Adrenal gland (tissue), 12 donors: Measurements from ENCODE around the gene STK32A. TPM values are rescaled to one million over a fixed set of nuclear protein-coding genes. Genes with fewer than 3 reads are reported as not detected.

ENCODE experiments used
- DNase-seq, 7 donors: peaks; one replicate each; pipeline ENCODE4 v3.0.0-alpha.2; 2019 to 2020
- H3K27ac ChIP-seq, 5 donors: fragments of 200-600 bp; sonication (generic) in 4 of 5; 1 replicate in 3 of 5; 2 replicates in 2 of 5; pipeline versions ENCODE4 v1.5.1 to v1.8.0; 2016 to 2020; ENCODE audit warnings: mild to moderate bottlenecking in 1 of 5
- H3K27me3 ChIP-seq: fragments of 200-600 bp; 2 replicates; pipeline ENCODE4 v1.8.0; 2021
- H3K36me3 ChIP-seq, 2 donors: fragments of 200-600 bp; replicated peaks in 1 of 2; 1 replicate in 1 of 2; 2 replicates in 1 of 2; pipeline versions ENCODE4 v1.5.1 to v1.8.0; 2018 to 2022
- H3K4me1 ChIP-seq, 2 donors: fragments of 200-600 bp; replicated peaks in 1 of 2; 1 replicate in 1 of 2; 2 replicates in 1 of 2; pipeline versions ENCODE4 v1.5.1 to v1.8.0; 2018 to 2021
- H3K4me3 ChIP-seq, 4 donors: fragments of 200-600 bp; sonication (generic) in 3 of 4; one replicate each; pipeline ENCODE4 v1.5.1; 2016 to 2018
- H3K9me3 ChIP-seq, 3 donors: fragments of 200-600 bp; sonication (generic) in 1 of 3; replicated peaks in 1 of 3; 1 replicate in 2 of 3; 2 replicates in 1 of 3; pipeline versions ENCODE4 v1.5.1 to v1.8.0; 2016 to 2021
- POLR2A ChIP-seq, 2 donors: fragments of 450-650 bp; IDR thresholded peaks; one replicate each; pipeline ENCODE4 v1.6.1; 2017; ENCODE audit warnings: antibody characterized with exemption in 2 of 2, mild to moderate bottlenecking in 2 of 2, moderate library complexity in 1 of 2
- WGBS, 4 donors: extraction: QIAGEN DNeasy Blood & Tissue Kit in 2 of 4; methylation state at CpG; one replicate each; pipeline versions ENCODE4 v1.1.5 to v1.1.7; 2013 to 2017; 5-methylcytosine and 5-hydroxymethylcytosine counted together
- intact Hi-C, 2 donors: fragments of 100-400 bp; cut with DNase I; formaldehyde crosslinking; loops; one replicate each; pipeline versions ENCODE4 v1.14.1 to v1.15.0; 2022 to 2023
- polyA plus RNA-seq, 3 donors: library from polyadenylated mRNA; stranded (reverse); fragments of 200-250 nt in 2 of 3; fragments of 350-450 nt in 1 of 3; fragmentation: Illumina TruSeq in 1 of 3; extraction: RNeasy Lipid Tissue Mini Kit (QIAGEN cat#74804) in 1 of 3; gene quantifications; one replicate each; pipeline ENCODE4 v1.2.3, GENCODE V29; 2013 to 2014
- total RNA-seq, 9 donors: library from RNA; depleted of rRNA in 4 of 9; stranded (reverse); fragments of >200 nt in 4 of 9; fragments of 120-200 nt in 1 of 9; fragmentation: NEBNext Ultra II Directional in 1 of 9; extraction: Animal tissue kit (Norgen Biotek cat#: 25700) in 1 of 9; gene quantifications; one replicate each; pipeline versions ENCODE4 v1.1.0 to v1.2.4, GENCODE V29; 2013 to 2023
- TF ChIP-seq, protein P1 (sequence below), 6 experiments: fragments of 450-650 bp in 4 of 6; fragments of 200-600 bp in 2 of 6; sonication (generic) in 1 of 6; IDR thresholded peaks; 1 replicate in 5 of 6; 2 replicates in 1 of 6; pipeline versions ENCODE4 v1.5.1 to v1.8.0; 2016 to 2021; ENCODE audit warnings: antibody characterized with exemption in 6 of 6, mild to moderate bottlenecking in 2 of 6, moderate library complexity in 1 of 6
- donor health status: healthy with polysubstance abuse.
- donor health status: Bipolar disorder and iron deficiency.
- donor health status: DM: yes; HTN: yes; CAD: no.
- donor health status: DM: no; HTN: no; CAD: no.
- donor health status: DM: no; HTN: no; CAD: no.
- donor health status: DM: yes; HTN: yes; CAD: no.

STK32A gene
- total and polyA plus RNA-seq, 12 donors, result 1.8 to 46.0 (median 18.0) TPM

DNA sequence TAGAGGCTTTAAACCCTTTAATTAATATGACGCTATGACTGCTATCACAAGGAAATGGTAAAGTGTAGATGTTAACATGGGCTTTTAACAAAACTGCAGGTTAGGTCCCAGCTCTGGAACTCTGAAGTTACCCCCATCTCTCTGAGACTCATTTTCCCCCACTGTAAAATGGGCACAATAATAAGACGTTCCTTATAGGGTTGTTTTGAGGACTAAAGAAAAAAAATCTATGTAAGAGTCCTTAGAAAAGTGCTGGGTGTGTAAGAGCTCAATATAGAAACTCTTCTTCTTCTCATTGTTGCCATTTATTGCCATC, 45.8 kb upstream of the STK32A start:
- no peaks in the 10 kb centered on the region for H3K27me3 ChIP-seq
- WGBS, 4 donors, result 9 to 12% (median 11%) methylated on average over 2 of the region's 2 CpGs
- H3K36me3 ChIP-seq, result no peaks in the 10 kb centered on the region
- DNase-seq, result no peak
- no peak for TF ChIP-seq POLR2A (IDR thresholded peaks at IDR 0.05)
- TF ChIP-seq, protein P1, sequence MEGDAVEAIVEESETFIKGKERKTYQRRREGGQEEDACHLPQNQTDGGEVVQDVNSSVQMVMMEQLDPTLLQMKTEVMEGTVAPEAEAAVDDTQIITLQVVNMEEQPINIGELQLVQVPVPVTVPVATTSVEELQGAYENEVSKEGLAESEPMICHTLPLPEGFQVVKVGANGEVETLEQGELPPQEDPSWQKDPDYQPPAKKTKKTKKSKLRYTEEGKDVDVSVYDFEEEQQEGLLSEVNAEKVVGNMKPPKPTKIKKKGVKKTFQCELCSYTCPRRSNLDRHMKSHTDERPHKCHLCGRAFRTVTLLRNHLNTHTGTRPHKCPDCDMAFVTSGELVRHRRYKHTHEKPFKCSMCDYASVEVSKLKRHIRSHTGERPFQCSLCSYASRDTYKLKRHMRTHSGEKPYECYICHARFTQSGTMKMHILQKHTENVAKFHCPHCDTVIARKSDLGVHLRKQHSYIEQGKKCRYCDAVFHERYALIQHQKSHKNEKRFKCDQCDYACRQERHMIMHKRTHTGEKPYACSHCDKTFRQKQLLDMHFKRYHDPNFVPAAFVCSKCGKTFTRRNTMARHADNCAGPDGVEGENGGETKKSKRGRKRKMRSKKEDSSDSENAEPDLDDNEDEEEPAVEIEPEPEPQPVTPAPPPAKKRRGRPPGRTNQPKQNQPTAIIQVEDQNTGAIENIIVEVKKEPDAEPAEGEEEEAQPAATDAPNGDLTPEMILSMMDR (IDR thresholded peaks at IDR 0.05), result no peak
- H3K9me3 ChIP-seq, result no peaks in the 10 kb centered on the region
- H3K4me3 ChIP-seq, result no peak overlapping the region
- peaks cover 0 to 16% of the 10 kb centered on the region in 2 donors for H3K4me1 ChIP-seq
- H3K27ac ChIP-seq, result no peak overlapping the region
- intact Hi-C loops, result loop anchor here (5.0 to 10.0 kb wide), 3 partner anchors 94 to 652 kb away; no protein-coding TSS in a partner anchor

DNA sequence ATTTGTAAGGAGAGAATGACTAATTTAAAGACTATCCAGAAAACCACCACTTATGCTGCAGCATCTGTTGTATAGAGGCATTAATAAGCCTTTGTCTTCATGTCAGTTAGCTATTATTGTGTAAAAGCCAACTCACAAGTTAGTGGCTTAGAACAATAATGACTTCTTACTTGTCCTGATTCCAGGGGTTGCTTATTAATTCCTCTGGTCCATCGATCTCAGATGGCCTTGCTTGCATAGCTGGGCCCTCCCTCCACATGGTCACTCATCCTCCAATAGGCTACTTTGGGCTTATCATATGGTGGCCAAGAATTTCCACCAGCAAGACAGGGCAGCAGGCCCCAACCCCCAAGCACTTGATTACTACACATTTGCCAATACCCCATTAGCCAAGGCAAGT, 44.5 kb upstream of the STK32A start:
- no peak for DNase-seq
- 36 to 47% (median 42%) methylated on average over 1 of the region's 1 CpG for whole genome bisulfite sequencing, 4 donors

DNA sequence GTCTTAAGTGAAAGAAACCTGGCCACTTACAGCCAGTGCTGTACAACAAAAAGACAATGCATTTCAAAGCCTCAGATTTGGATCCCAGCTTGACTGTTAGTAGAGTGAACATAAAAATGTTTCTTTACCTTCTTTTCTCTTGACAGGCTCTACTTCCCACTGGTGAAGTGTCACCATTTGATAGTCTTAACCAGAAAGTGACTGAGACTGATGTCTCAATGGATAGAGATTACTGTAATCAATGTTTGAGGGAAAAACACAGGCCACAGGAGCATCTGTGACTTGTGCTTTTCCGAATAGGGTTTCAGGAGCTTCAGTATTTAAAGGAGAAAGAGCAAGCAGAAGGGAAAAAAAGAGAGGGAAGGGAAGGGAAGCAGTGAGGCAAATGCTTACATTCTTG, 41.7 kb upstream of the STK32A start:
- Histone ChIP-seq H3K36me3 (no peaks in the 10 kb centered on the region), H3K27ac (no peak overlapping the region), H3K27me3 (no peaks in the 10 kb centered on the region), H3K9me3 (no peaks in the 10 kb centered on the region), H3K4me1 (peaks cover 0 to 9% of the 10 kb centered on the region in 2 donors), H3K4me3 (no peak overlapping the region)
- intact Hi-C loops, result no loop called here
- TF ChIP-seq POLR2A (IDR thresholded peaks at IDR 0.05), result no peak
- TF ChIP-seq, protein P1 (IDR thresholded peaks at IDR 0.05), result no peak
- no peak for DNase-seq
- 87 to 93% (median 90%) methylated on average over 1 of the region's 1 CpG for whole genome bisulfite sequencing, 4 donors

More for the DNA sequence above, 44.5 kb upstream of the STK32A start:
- no peak overlapping the region for H3K4me3 ChIP-seq
- intact Hi-C loops, result no loop called here
- H3K27ac ChIP-seq, result no peak overlapping the region
- no peaks in the 10 kb centered on the region for H3K9me3 ChIP-seq
- no peaks in the 10 kb centered on the region for H3K27me3 ChIP-seq
- H3K4me1 ChIP-seq, result peaks cover 0 to 16% of the 10 kb centered on the region in 2 donors
- no peaks in the 10 kb centered on the region for H3K36me3 ChIP-seq
- TF ChIP-seq, protein P1 (IDR thresholded peaks at IDR 0.05), result no peak
- TF ChIP-seq POLR2A (IDR thresholded peaks at IDR 0.05), result no peak

DNA sequence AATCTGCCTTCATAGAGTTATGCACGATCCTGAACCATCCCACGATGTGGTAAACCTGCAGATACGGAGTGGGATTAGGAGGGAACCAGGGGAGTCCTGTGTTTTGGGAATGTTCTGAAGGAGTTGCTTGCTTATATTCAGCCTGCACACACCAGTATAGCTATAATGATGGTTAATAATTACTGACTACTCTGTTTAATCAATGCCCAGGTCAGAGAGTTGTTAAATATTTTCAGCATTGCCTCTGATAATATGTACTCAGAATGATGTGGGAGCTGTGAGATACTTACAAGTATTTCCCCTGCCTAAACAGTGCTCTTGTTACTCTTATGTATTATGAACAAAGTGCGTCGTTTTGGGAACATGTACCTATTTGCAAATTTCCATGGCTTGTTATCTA, 34.8 kb upstream of the STK32A start:
- DNase-seq, result no peak
- Histone ChIP-seq H3K27ac (no peak overlapping the region), H3K4me1 (no peaks in the 10 kb centered on the region), H3K36me3 (no peaks in the 10 kb centered on the region), H3K4me3 (no peak overlapping the region), H3K9me3 (no peaks in the 10 kb centered on the region), H3K27me3 (no peaks in the 10 kb centered on the region)
- TF ChIP-seq, protein P1 (IDR thresholded peaks at IDR 0.05), result no peak
- no peak for TF ChIP-seq POLR2A (IDR thresholded peaks at IDR 0.05)
- WGBS, 4 donors, result 84 to 92% (median 87%) methylated on average over 5 of the region's 5 CpGs
- intact Hi-C loops, result no loop called here
